Uterus (tissue), 2 donors: ENCODE results near the gene CAND2.

Experiments used
- POLR2A ChIP-seq, 2 donors: fragments of 450-650 bp; IDR thresholded peaks; one replicate each; pipeline ENCODE4 v1.6.1; 2016; ENCODE audit warnings: antibody characterized with exemption in 2 of 2, mild to moderate bottlenecking in 1 of 2, moderate library complexity in 1 of 2
- TF ChIP-seq, protein P1 (sequence below), 4 experiments: fragments of 200-600 bp in 2 of 4; fragments of 450-650 bp in 2 of 4; sonication (generic) in 2 of 4; IDR thresholded peaks; one replicate each; pipeline ENCODE4 v1.5.1; 2016 to 2019; ENCODE audit warnings: antibody characterized with exemption in 4 of 4, mild to moderate bottlenecking in 2 of 4, moderate library complexity in 1 of 4

- TF ChIP-seq, protein P1, sequence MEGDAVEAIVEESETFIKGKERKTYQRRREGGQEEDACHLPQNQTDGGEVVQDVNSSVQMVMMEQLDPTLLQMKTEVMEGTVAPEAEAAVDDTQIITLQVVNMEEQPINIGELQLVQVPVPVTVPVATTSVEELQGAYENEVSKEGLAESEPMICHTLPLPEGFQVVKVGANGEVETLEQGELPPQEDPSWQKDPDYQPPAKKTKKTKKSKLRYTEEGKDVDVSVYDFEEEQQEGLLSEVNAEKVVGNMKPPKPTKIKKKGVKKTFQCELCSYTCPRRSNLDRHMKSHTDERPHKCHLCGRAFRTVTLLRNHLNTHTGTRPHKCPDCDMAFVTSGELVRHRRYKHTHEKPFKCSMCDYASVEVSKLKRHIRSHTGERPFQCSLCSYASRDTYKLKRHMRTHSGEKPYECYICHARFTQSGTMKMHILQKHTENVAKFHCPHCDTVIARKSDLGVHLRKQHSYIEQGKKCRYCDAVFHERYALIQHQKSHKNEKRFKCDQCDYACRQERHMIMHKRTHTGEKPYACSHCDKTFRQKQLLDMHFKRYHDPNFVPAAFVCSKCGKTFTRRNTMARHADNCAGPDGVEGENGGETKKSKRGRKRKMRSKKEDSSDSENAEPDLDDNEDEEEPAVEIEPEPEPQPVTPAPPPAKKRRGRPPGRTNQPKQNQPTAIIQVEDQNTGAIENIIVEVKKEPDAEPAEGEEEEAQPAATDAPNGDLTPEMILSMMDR (IDR thresholded peaks at IDR 0.05): no peak
- TF ChIP-seq POLR2A (IDR thresholded peaks at IDR 0.05): no peak
These were observed 20.3 kb downstream of the CAND2 start for GRCh38 chr3:12816521-12817342.
